Vein endothelial cell (primary cell): Measurements from ENCODE around the gene EDEM3. TPM values are rescaled to one million over a fixed set of nuclear protein-coding genes. Genes with fewer than 3 reads are reported as not detected.

Experiments used
- total RNA-seq: library from RNA; depleted of rRNA; stranded (reverse); fragments of >200 nt; gene quantifications from 2 replicates; pipeline ENCODE4 v1.2.3, GENCODE V29; 2012

The EDEM3 gene
- 33.3 and 39.4 TPM in 2 replicates for total RNA-seq

DNA sequence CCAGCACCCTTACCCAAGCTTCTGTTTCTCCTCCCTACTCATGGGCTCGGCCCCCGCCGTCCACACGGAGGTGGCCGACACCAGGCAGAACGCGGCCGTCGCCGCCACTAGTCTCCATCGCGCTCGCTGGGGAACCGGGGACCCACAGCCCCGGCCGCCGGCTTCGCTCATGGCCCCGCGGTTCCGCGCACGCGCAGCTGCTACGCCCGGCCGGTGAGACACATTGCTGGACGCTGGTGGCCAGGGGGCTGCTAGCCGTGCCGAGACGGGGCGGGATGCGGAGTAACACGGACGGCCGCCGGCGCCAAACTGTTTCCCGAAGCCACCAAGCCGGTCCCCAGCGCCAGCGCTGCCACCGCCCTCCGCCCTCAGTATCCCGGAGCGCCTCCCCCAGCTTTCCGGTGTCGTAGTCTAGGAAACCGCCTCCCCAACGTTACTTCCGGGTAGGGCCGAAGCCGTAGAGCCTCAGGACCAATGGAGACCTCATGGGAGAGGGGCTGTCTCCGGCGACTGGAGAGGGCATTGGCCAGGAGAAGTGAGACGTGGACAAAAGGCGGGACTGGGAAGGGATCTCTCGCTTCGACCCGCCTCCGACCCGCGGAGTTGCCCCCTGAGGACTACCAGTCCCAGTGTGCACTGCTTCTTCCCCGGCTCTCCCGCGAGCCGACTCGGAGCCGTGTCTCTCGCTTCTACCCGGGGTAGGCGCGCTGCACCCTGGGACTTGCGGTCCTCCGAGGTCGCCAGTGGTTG, at the start of gene EDEM3:
Gene EDEM3, minus strand, starts transcription at position 383 of the 750 bp plus-strand sequence. Its CDS starts 212 bp downstream, at position 171.

Other genes starting within 250 kb of the EDEM3 start
- 5.2 and 6.4 TPM in 2 replicates for gene NIBAN1, start 219.7 kb upstream of the EDEM3 start, total RNA-seq